ENCODE results near the gene SLC7A4. TPM values are rescaled to one million over a fixed set of nuclear protein-coding genes. Genes with fewer than 3 reads are reported as not detected.

Gene SLC7A4
- total and polyA plus RNA-seq, 3 donors from 2014 or later, result 54.8 to 64.8 (median 60.3) TPM

DNA sequence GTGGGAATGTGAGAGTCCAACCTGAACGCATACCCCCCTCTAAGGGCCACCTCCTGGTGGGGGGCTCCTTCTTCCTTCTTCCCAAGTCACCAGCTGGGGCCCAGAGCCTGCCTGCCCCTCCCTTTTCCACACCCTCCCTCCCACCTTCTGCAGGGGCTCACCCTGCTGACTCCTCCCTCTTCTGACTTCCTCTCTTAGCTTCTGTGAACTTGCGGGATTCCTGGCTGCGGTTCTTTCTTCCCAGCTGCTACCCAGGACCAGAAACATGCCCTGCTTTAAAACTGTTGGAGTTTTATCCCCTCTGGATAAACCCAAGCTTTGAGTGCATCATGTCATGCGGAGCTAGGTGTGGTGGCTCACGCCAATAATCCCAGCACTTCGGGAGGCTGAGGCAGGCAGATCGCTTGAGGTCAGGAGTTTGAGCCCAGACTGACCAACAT, 23.5 kb upstream of the SLC7A4 start:
- Histone ChIP-seq H3K9me3 (no peaks in the 10 kb centered on the region), H3K27me3 (no peaks in the 10 kb centered on the region), H3K4me1 (no peaks in the 10 kb centered on the region), H3K27ac (no peak overlapping the region), H3K4me3 (no peak overlapping the region), H3K36me3 (ENCODE audit: low read depth, missing control alignments) (no peaks in the 10 kb centered on the region)
- WGBS, 2 donors, result 66 to 71% methylated on average over 7 of the region's 7 CpGs
- TF ChIP-seq POLR2A (IDR thresholded peaks at IDR 0.05), result no peak
- TF ChIP-seq, protein P1, sequence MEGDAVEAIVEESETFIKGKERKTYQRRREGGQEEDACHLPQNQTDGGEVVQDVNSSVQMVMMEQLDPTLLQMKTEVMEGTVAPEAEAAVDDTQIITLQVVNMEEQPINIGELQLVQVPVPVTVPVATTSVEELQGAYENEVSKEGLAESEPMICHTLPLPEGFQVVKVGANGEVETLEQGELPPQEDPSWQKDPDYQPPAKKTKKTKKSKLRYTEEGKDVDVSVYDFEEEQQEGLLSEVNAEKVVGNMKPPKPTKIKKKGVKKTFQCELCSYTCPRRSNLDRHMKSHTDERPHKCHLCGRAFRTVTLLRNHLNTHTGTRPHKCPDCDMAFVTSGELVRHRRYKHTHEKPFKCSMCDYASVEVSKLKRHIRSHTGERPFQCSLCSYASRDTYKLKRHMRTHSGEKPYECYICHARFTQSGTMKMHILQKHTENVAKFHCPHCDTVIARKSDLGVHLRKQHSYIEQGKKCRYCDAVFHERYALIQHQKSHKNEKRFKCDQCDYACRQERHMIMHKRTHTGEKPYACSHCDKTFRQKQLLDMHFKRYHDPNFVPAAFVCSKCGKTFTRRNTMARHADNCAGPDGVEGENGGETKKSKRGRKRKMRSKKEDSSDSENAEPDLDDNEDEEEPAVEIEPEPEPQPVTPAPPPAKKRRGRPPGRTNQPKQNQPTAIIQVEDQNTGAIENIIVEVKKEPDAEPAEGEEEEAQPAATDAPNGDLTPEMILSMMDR (IDR thresholded peaks at IDR 0.05), result no peak
- no peak for DNase-seq
- intact Hi-C loops (cut with DNase I; ENCODE audit: low total_unique reads), result no loop called here

DNA sequence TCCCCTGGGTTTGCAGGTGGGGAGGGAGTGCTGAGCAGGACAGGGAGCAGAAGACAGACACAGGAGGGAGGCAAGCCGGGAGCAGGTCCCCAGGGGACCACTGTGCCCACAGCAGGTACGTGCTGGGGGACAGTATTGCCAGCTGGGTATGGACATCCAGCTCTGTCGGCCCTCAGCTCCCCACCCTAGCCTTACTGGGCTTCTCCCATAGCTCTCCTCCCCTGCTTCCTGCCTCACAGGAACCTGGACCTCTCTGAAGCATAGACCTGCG, 23.1 kb upstream of the SLC7A4 start:
- no peaks in the 10 kb centered on the region for H3K4me1 ChIP-seq
- whole genome bisulfite sequencing, 2 donors, result 58 to 71% methylated on average over 4 of the region's 4 CpGs
- no peaks in the 10 kb centered on the region for H3K27me3 ChIP-seq
- no peaks in the 10 kb centered on the region for H3K36me3 ChIP-seq (ENCODE audit: low read depth, missing control alignments)
- no peak for DNase-seq
- no peaks in the 10 kb centered on the region for H3K9me3 ChIP-seq
- TF ChIP-seq, protein P1 (IDR thresholded peaks at IDR 0.05), result no peak
- TF ChIP-seq POLR2A (IDR thresholded peaks at IDR 0.05), result no peak
- H3K4me3 ChIP-seq, result no peak overlapping the region
- no peak overlapping the region for H3K27ac ChIP-seq
- intact Hi-C loops (cut with DNase I; ENCODE audit: low total_unique reads), result no loop called here

DNA sequence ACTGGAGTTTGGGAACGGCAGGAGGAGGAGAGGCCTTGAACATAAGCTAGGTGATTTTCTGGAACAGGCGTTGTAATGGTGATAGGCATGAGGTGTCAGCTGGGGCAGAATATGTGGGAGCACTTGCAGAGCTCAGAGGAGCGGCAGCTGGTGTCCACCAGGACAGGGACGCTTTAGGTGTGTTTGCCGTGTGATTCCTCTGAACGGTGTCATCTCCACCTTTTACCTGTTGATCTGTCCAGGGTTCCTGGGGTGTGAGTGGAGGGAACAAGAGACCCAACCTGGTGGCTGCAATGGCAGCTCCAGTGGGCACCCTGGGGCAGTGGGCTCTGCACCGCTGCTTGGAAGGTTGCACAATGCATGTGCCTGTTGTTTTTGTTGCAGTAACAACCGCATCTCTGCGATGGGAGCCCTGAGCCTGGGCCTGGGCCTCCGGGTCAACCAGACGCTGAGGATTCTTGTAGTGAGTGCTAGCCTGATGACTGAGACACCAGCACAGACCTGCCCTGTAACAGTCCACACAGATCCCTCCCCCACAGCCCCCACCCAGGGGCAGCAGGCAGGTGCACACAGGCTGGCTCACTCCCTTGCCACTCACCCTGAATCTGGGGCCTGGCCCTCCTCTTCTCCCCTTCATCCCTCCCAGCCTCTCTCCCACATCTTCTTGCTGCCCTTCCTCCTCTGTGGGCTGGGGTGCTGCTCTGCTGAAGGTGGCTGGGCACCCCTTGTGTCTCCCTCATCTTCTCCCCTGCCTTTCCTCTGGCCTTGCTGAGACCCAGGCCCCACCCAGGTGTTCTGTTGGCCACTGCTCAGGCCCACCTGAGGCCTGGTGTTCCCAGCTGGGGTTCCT, 22.6 kb upstream of the SLC7A4 start:
- H3K9me3 ChIP-seq, result no peaks in the 10 kb centered on the region
- intact Hi-C loops (cut with DNase I; ENCODE audit: low total_unique reads), result no loop called here

DNA sequence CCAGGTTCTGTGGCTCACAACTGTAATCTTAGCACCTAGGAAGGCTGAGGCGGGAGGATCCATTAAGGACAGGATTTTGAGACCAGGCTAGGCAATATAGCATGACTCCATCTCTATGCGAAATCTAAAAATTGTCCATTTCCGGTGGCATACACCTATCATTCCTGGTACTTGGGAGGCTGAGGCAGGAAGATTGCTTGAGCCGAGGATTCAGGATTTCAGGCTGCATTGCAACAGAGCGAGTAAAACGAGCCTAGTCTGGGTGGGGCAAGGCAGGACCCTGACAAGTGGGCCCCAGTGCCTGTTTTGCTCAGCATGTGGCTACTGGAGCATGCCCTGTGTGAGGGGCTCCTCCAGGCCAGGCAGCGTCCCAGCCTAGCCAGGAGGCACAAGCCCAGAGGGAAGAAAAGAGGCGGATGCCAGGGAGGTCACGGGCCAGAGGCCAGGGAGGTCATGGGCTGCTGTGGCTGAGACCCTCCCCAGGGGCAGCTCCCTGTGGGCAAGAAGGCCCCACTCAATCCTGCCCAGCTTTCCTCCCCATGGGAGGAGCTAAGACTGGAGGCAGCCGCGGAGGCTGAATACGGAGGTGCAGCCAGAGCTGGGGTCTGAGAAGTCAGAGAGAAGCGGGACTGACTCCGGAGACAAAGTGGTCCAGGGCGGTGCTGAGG, 21.8 kb upstream of the SLC7A4 start:
- WGBS, 2 donors, result 92% methylated on average over 14 to 15 of the region's 15 CpGs
- no peaks in the 10 kb centered on the region for H3K9me3 ChIP-seq
- TF ChIP-seq, protein P1 (IDR thresholded peaks at IDR 0.05), result no peak
- no peak for TF ChIP-seq POLR2A (IDR thresholded peaks at IDR 0.05)
- no peaks in the 10 kb centered on the region for H3K4me1 ChIP-seq
- H3K27me3 ChIP-seq, result no peaks in the 10 kb centered on the region
- no peaks in the 10 kb centered on the region for H3K36me3 ChIP-seq (ENCODE audit: low read depth, missing control alignments)
- no peak overlapping the region for H3K4me3 ChIP-seq
- H3K27ac ChIP-seq, result no peak overlapping the region
- intact Hi-C loops (cut with DNase I; ENCODE audit: low total_unique reads), result no loop called here
- DNase-seq, result no peak

More for the DNA sequence above, 22.6 kb upstream of the SLC7A4 start:
- no peaks in the 10 kb centered on the region for H3K36me3 ChIP-seq (ENCODE audit: low read depth, missing control alignments)
- H3K4me3 ChIP-seq, result no peak overlapping the region
- TF ChIP-seq, protein P1 (IDR thresholded peaks at IDR 0.05), result no peak
- no peak for TF ChIP-seq POLR2A (IDR thresholded peaks at IDR 0.05)
- WGBS, 2 donors, result 88 to 96% methylated on average over 7 to 11 of the region's 11 CpGs
- H3K27ac ChIP-seq, result no peak overlapping the region
- no peaks in the 10 kb centered on the region for H3K27me3 ChIP-seq
- no peak for DNase-seq
- H3K4me1 ChIP-seq, result no peaks in the 10 kb centered on the region

Data from testis (tissue), 3 donors.